RWPE1 (cell line): Measurements from ENCODE around the gene GNA12.
"Not testable (repeated sequence)": the region's sequence is repeated elsewhere in the genome, so short reads cannot be mapped to it uniquely, and the experiment has no call there.

ENCODE experiments used
- CTCF ChIA-PET: fragments of 350-600 bp; sonication (Branson Sonifier 250); formaldehyde crosslinking; extraction: SDS; loops from one replicate; lab custom pipeline; 2021; lab: Yijun Ruan, JAX
- POLR2A ChIA-PET: fragments of 400-600 bp; formaldehyde crosslinking; extraction: SDS; loops from one replicate; lab custom pipeline; 2020; ENCODE audit warnings: antibody characterized with exemption; ENCODE audit not compliant: low non-redundant PET; lab: Yijun Ruan, JAX
- DNase-seq: peaks from one replicate; pipeline ENCODE4 v3.0.0; 2012; ENCODE audit warnings: low spot score
- H3K27ac ChIP-seq: fragments of 450-650 bp; 2 replicates; pipeline ENCODE4 v1.5.1; 2017
- TF ChIP-seq, protein P1 (sequence below): fragments of 450-650 bp; conservative IDR thresholded peaks from 2 replicates; pipeline ENCODE4 v1.5.1; 2017; ENCODE audit warnings: low read depth, mild to moderate bottlenecking

GNA12 gene

DNA sequence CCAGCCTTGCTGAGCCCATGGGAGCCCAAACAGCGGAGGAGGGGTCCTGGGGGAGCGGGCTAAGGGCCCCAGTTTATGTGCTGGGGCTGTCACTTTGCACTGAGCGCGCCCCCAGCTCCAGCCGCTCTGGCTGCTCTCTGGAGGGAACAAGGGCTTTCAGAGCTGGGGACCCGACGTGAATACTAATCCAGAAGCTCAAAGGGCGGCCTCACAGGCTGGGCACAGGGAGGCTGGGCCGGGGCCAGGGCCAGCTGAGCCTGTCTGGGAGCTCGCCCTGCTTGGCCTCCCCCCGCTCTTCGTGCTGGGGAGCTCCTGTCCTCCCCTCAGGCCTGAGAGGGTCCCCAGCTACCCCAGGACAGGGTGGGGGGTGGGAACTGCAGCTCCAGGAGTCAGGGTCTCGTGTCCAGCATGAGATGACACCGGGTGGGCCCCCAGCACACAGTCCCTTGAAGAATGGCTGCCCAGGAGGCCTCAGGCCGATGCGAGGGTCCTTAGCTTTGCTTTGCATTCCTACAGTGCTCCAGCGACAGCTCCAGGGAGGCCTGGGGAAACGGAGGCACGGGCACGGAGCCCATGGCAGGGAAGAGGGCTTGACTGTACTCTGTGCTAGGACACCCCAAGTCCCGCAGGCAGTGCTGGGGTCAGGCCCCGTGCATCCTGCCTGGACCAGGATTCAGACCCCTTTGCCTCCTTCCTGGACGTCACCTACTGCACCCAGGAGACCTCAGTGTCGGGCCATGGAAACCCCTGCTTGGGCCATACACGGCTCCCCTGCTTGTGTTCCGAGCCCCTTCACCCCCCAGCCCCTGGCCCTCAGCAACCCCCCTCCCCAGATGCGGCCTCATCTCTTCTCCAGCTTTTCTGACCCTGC, 161.9 kb downstream of the GNA12 start:
- no peak for DNase-seq
- CTCF ChIA-PET: interaction anchor here (0.6 to 1.9 kb wide), 6 partner anchors 12 to 757 kb away, joined by 3 to 5 read pairs (median 3); no protein-coding TSS in a partner anchor
- no peak overlapping the region for H3K27ac ChIP-seq
- TF ChIP-seq, protein P1, sequence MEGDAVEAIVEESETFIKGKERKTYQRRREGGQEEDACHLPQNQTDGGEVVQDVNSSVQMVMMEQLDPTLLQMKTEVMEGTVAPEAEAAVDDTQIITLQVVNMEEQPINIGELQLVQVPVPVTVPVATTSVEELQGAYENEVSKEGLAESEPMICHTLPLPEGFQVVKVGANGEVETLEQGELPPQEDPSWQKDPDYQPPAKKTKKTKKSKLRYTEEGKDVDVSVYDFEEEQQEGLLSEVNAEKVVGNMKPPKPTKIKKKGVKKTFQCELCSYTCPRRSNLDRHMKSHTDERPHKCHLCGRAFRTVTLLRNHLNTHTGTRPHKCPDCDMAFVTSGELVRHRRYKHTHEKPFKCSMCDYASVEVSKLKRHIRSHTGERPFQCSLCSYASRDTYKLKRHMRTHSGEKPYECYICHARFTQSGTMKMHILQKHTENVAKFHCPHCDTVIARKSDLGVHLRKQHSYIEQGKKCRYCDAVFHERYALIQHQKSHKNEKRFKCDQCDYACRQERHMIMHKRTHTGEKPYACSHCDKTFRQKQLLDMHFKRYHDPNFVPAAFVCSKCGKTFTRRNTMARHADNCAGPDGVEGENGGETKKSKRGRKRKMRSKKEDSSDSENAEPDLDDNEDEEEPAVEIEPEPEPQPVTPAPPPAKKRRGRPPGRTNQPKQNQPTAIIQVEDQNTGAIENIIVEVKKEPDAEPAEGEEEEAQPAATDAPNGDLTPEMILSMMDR: no peak
- POLR2A ChIA-PET: no interaction called here

DNA sequence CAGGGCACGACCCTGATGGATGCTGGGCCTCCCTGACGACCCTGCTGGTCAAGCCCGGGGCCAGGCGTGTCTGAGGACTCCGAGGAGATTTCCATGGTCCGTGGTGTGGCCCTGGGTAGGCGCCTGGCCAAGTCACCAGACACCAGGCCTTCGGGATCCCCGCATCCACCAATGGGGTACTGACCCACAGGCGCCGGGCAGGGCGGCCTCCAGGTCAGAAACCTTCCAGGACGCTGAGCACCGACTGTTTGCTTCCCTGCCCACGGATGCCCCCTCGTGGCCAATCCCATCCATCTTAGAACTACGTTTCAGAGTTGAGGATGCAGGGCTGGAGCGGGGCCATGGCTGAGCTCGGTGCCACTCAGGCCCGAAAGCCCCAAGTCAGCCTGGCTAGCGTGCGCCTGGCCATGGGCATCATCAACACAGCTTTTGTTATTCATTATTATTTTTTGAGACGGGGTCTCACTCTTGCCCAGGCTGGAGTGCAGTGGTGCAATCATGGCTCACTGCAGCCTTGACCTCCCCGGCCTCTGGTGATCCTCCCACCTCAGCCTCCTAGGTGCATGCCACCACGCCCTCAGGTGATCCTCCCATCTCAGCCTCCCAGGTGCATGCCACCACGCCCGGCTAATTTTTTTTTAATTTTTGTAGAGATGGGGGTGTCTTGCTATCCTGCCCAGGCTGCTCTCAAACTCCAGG, 163.2 kb downstream of the GNA12 start:
- TF ChIP-seq, protein P1: peak; percentile 81
- ChIA-PET POLR2A (no interaction called here), CTCF (interaction anchor here (0.6 to 1.9 kb wide), 10 partner anchors 9 to 297 kb away, joined by 3 to 8 read pairs (median 4); no protein-coding TSS in a partner anchor)
- DNase-seq: peak; percentile 61
- no peak overlapping the region for H3K27ac ChIP-seq

DNA sequence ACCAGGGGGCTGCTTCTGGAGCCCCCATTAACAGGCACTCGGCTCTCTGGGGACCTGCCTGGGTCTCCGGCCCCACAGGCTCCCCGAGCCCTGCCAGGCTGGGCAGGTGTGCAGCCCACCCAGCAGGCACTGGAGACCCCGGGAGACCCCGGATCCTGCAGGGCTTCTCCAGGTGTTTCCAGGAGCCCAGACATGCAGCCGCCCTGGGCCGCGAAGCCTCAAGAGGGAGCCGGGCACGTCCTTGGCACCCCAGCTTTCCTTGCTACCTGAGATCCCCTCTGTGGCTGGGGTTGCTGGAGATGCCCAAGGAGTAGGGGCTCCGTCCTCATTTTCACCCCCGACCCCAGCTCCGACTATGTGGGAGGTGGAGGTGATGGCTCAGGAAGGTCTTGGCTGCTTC, 163.9 kb downstream of the GNA12 start:
- H3K27ac ChIP-seq: no peak overlapping the region
- CTCF ChIA-PET: interaction anchor here (0.6 to 1.5 kb wide), 9 partner anchors 9 to 339 kb away, joined by 3 to 8 read pairs (median 3); no protein-coding TSS in a partner anchor
- POLR2A ChIA-PET: no interaction called here
- TF ChIP-seq, protein P1: no peak
- DNase-seq: no peak

DNA sequence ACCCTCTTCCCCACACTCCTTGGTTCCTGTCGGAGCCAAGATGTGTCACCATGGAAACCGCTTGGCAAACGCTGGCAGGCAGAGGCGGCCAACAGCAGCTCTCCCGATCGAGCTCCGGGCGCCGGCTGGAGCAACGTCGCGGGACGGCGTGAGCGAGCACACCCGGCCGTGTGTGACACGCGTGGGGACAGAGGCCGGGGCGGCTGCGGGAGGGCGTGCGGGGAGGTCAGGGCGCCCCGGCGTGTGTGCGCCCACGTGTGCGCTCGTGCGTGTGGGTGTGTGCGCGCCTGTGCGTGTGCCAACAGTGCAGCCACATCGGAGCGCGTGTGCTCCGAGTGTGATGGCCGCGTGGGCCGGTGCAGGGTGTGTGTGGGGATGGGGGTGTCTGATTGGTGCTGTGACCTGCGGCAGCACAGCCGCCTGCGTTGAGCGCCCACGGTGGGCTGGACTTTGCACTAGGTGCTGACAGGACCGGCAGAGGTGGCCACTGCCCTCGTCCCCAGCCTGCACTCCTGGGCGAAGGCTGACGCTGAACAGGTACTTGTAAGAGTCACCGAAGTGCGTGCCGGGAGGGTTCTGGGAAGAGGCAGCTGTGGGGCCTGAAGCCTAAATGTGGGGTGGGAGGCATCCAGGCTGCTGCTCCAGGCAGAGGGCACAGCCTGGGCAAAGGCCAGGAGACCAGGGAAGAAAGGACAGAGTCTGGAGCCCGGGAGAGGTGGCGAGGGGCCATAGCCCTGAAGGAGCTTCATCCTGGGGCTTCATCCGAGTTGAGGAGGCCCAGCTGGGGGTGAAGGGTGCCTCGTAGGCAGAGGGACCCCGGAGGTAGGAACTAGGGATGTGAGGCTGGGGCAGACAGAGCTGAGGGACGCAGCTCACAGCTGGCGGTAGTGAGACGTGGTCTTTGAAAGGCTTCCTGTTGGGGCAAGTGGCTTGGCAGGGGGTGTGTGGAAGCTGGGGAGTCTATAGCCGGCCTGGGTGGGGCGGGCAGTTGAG, 164.7 kb downstream of the GNA12 start:
- DNase-seq, H3K27ac ChIP-seq, POLR2A ChIA-PET: not testable (repeated sequence)
- CTCF ChIA-PET: interaction anchor here (0.6 to 1.4 kb wide), 10 partner anchors 9 to 340 kb away, joined by 3 to 8 read pairs (median 3); no protein-coding TSS in a partner anchor

DNA sequence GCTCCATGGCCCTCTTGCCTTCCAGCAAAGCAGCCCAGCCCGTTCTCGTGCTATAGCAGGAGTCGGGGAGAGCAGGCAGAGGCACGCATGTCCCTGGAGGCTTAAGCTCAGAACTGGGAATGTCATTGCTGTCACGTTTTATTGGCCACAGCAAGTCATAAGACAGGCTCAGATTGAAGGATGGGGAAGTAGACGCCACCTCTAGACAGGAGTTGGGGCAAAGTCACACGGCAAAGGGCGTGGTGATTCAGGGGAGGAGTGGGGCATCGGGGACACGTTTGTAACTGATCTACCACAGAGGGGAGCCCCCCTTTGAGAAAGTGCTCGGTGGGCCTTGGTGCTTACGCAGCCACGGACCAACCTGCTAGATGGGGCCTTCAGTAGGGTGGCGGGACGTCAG, 165.7 kb downstream of the GNA12 start:
- POLR2A ChIA-PET: not testable (repeated sequence)

More for the DNA sequence above, 165.7 kb downstream of the GNA12 start:
- H3K27ac ChIP-seq, DNase-seq, CTCF ChIA-PET: not testable (repeated sequence)
